Thyroid gland (tissue), 4 donors: Measurements from ENCODE around the gene SH3RF3.

ENCODE experiments used
- CTCF ChIP-seq, 6 experiments: fragments of 200-600 bp in 3 of 6; fragments of 450-650 bp in 3 of 6; sonication (generic) in 3 of 6; IDR thresholded peaks; one replicate each; pipeline ENCODE4 v1.5.1; 2016 to 2019; ENCODE audit warnings: antibody characterized with exemption in 6 of 6, mild to moderate bottlenecking in 2 of 6, inconsistent platforms in 1 of 6, moderate library complexity in 1 of 6
- POLR2A ChIP-seq, 2 donors: fragments of 450-650 bp; IDR thresholded peaks; one replicate each; pipeline ENCODE4 v1.6.1; 2017; ENCODE audit warnings: antibody characterized with exemption in 2 of 2, mild to moderate bottlenecking in 2 of 2, moderate library complexity in 1 of 2

GRCh38 chr2:109201465-109202327 lies 72.7 kb downstream of the SH3RF3 start:
- TF ChIP-seq CTCF (IDR thresholded peaks at IDR 0.05) (no peak), POLR2A (IDR thresholded peaks at IDR 0.05) (no peak)
